ENCODE results near the gene PTPN11. TPM values are rescaled to one million over a fixed set of nuclear protein-coding genes. Genes with fewer than 3 reads are reported as not detected.

The PTPN11 gene
- total and polyA plus RNA-seq, 4 donors = 33.7 to 73.3 (median 36.4) TPM

DNA sequence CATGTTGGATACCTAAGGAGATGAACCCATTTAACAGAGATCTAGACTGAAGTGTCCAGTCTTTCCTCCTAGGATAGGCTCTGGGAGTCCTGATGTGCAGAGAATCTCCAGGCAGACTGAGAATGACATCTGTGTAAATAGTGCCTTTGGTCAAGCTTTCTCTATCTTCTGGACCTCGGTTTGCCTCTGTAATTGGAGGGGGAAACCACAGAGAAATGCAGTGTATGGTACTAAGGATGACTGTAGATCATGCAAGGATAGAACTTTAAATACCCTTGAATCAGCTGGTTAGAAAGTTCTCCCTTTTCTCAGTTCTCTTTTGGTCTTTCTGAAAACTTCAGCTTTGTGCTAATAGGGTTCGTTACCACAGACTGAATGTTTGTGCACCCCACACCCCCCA is 112.2 kb downstream of the PTPN11 start:
- DNase-seq (ENCODE audit: low spot score) = no peak
- H3K36me3 ChIP-seq (ENCODE audit: control insufficient read depth in 4 of 4, insufficient read depth in 3 of 4, low read depth in 1 of 4, low read length in 3 of 4) = no peaks in the 10 kb centered on the region
- TF ChIP-seq, protein P1, sequence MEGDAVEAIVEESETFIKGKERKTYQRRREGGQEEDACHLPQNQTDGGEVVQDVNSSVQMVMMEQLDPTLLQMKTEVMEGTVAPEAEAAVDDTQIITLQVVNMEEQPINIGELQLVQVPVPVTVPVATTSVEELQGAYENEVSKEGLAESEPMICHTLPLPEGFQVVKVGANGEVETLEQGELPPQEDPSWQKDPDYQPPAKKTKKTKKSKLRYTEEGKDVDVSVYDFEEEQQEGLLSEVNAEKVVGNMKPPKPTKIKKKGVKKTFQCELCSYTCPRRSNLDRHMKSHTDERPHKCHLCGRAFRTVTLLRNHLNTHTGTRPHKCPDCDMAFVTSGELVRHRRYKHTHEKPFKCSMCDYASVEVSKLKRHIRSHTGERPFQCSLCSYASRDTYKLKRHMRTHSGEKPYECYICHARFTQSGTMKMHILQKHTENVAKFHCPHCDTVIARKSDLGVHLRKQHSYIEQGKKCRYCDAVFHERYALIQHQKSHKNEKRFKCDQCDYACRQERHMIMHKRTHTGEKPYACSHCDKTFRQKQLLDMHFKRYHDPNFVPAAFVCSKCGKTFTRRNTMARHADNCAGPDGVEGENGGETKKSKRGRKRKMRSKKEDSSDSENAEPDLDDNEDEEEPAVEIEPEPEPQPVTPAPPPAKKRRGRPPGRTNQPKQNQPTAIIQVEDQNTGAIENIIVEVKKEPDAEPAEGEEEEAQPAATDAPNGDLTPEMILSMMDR (IDR thresholded peaks at IDR 0.05; ENCODE audit: low read depth, low read length, missing input control) = no peak
- TF ChIP-seq RXRA (IDR thresholded peaks at IDR 0.05) = no peak
- TF ChIP-seq FOXA1 (IDR thresholded peaks at IDR 0.05) = no peak
- TF ChIP-seq, protein P2, sequence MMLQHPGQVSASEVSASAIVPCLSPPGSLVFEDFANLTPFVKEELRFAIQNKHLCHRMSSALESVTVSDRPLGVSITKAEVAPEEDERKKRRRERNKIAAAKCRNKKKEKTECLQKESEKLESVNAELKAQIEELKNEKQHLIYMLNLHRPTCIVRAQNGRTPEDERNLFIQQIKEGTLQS (IDR thresholded peaks at IDR 0.05) = no peak
- no peak for TF ChIP-seq EGR1 (IDR thresholded peaks at IDR 0.05; ENCODE audit: low read depth in 2 of 2)
- no peak for TF ChIP-seq RAD21 (IDR thresholded peaks at IDR 0.05)
- H3K27ac ChIP-seq (ENCODE audit: low read depth in 1 of 2, low read length in 2 of 2) = no peak overlapping the region
- peaks cover 0 to 2% (median 0%) of the 10 kb centered on the region in 4 donors for H3K27me3 ChIP-seq (ENCODE audit: control insufficient read depth in 4 of 4, insufficient read depth in 4 of 4, low read length in 3 of 4)
- 61% methylated on average over 2 of the region's 2 CpGs for WGBS
- H3K4me3 ChIP-seq (ENCODE audit: low read depth in 1 of 3, low read length in 3 of 3) = no peak overlapping the region
- H3K4me1 ChIP-seq (ENCODE audit: control insufficient read depth in 4 of 4, insufficient read depth in 4 of 4, low read length in 3 of 4) = no peaks in the 10 kb centered on the region
- no peaks in the 10 kb centered on the region for H3K9me3 ChIP-seq (ENCODE audit: control insufficient read depth in 4 of 4, low read length in 3 of 4)
- no peak overlapping the region for H3K9ac ChIP-seq (ENCODE audit: low read depth in 1 of 2, low read length in 2 of 2)

DNA sequence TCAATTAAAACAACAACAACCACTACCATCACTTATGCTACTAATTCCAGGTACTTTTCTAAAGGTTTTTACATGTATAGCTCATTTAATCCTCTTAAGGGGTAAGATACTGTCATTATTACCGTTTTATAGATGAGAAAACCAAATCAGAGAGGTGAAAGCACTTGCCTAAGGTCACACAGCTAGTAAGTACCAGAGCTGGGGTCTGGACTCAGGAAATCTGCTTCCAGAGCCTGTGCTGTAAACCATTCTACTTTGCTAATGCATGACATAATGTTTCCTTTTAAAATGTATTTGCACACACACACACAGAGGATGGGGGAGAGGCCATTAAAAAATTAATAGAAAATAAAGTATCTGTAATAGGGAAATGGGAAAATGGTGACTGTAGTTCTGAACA is 113.4 kb downstream of the PTPN11 start:
- Histone ChIP-seq H3K9ac (ENCODE audit: low read depth in 1 of 2, low read length in 2 of 2) (no peak overlapping the region), H3K4me3 (ENCODE audit: low read depth in 1 of 3, low read length in 3 of 3) (no peak overlapping the region), H3K27me3 (ENCODE audit: control insufficient read depth in 4 of 4, insufficient read depth in 4 of 4, low read length in 3 of 4) (peaks cover 0 to 2% (median 0%) of the 10 kb centered on the region in 4 donors), H3K9me3 (ENCODE audit: control insufficient read depth in 4 of 4, low read length in 3 of 4) (no peaks in the 10 kb centered on the region), H3K27ac (ENCODE audit: low read depth in 1 of 2, low read length in 2 of 2) (no peak overlapping the region), H3K4me1 (ENCODE audit: control insufficient read depth in 4 of 4, insufficient read depth in 4 of 4, low read length in 3 of 4) (no peaks in the 10 kb centered on the region), H3K36me3 (ENCODE audit: control insufficient read depth in 4 of 4, insufficient read depth in 3 of 4, low read depth in 1 of 4, low read length in 3 of 4) (no peaks in the 10 kb centered on the region)
- DNase-seq (ENCODE audit: low spot score) = no peak
- WGBS = 57% methylated on average over 1 of the region's 1 CpG
- TF ChIP-seq RXRA (IDR thresholded peaks at IDR 0.05) = no peak
- no peak for TF ChIP-seq SP1 (IDR thresholded peaks at IDR 0.05)
- TF ChIP-seq RAD21 (IDR thresholded peaks at IDR 0.05) = no peak
- TF ChIP-seq GABPA (IDR thresholded peaks at IDR 0.05 in 1 of 2, conservative IDR thresholded peaks at IDR 0.05 in 1 of 2) = no peak
- no peak for TF ChIP-seq HNF4G (IDR thresholded peaks at IDR 0.05)
- TF ChIP-seq NR2F2 (IDR thresholded peaks at IDR 0.05) = no peak

DNA sequence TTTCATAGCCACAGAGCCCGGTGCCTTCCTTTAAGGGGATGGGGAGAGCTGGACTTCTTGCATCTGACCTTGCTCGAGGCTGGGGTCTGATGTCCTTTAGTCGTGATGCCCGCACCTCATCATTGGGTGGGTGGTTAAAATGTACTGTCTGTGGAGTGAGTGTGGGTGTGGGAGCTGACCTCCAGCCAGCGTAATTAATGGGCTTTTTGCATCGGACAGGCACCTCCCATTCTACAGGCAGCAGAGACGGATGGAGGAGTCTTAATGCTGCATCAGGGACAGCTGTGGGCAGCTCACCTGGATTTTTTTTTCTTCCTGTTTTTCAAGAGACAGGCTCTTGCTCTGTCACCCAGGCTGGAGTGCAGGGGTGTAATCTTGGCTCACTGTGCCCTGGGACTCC is 114.8 kb downstream of the PTPN11 start:
- no peak overlapping the region for H3K27ac ChIP-seq (ENCODE audit: low read depth in 1 of 2, low read length in 2 of 2)
- no peaks in the 10 kb centered on the region for H3K9me3 ChIP-seq (ENCODE audit: control insufficient read depth in 4 of 4, low read length in 3 of 4)
- H3K9ac ChIP-seq (ENCODE audit: low read depth in 1 of 2, low read length in 2 of 2) = no peak overlapping the region
- 76% methylated on average over 7 of the region's 7 CpGs for WGBS
- no peaks in the 10 kb centered on the region for H3K36me3 ChIP-seq (ENCODE audit: control insufficient read depth in 4 of 4, insufficient read depth in 3 of 4, low read depth in 1 of 4, low read length in 3 of 4)
- H3K4me1 ChIP-seq (ENCODE audit: control insufficient read depth in 4 of 4, insufficient read depth in 4 of 4, low read length in 3 of 4) = no peaks in the 10 kb centered on the region
- H3K27me3 ChIP-seq (ENCODE audit: control insufficient read depth in 4 of 4, insufficient read depth in 4 of 4, low read length in 3 of 4) = peaks cover 0 to 2% (median 0%) of the 10 kb centered on the region in 4 donors
- no peak for DNase-seq (ENCODE audit: low spot score)
- no peak overlapping the region for H3K4me3 ChIP-seq (ENCODE audit: low read depth in 1 of 3, low read length in 3 of 3)
- TF ChIP-seq SP1 (IDR thresholded peaks at IDR 0.05) (no peak), YY1 (IDR thresholded peaks at IDR 0.05) (no peak), FOXA2 (IDR thresholded peaks at IDR 0.05) (no peak), TAF1 (conservative IDR thresholded peaks at IDR 0.05) (no peak), HNF4A (conservative IDR thresholded peaks at IDR 0.05) (no peak), RAD21 (IDR thresholded peaks at IDR 0.05) (no peak), FOXA1 (IDR thresholded peaks at IDR 0.05) (no peak), RXRA (IDR thresholded peaks at IDR 0.05) (no peak), NR2F2 (IDR thresholded peaks at IDR 0.05) (no peak), GABPA (IDR thresholded peaks at IDR 0.05 in 1 of 2, conservative IDR thresholded peaks at IDR 0.05 in 1 of 2) (no peak), JUND (IDR thresholded peaks at IDR 0.05) (no peak), HNF4G (IDR thresholded peaks at IDR 0.05) (no peak)
- TF ChIP-seq, protein P2 (IDR thresholded peaks at IDR 0.05) = no peak
- TF ChIP-seq, protein P1 (IDR thresholded peaks at IDR 0.05; ENCODE audit: low read depth, low read length, missing input control) = no peak
- TF ChIP-seq, protein P3, sequence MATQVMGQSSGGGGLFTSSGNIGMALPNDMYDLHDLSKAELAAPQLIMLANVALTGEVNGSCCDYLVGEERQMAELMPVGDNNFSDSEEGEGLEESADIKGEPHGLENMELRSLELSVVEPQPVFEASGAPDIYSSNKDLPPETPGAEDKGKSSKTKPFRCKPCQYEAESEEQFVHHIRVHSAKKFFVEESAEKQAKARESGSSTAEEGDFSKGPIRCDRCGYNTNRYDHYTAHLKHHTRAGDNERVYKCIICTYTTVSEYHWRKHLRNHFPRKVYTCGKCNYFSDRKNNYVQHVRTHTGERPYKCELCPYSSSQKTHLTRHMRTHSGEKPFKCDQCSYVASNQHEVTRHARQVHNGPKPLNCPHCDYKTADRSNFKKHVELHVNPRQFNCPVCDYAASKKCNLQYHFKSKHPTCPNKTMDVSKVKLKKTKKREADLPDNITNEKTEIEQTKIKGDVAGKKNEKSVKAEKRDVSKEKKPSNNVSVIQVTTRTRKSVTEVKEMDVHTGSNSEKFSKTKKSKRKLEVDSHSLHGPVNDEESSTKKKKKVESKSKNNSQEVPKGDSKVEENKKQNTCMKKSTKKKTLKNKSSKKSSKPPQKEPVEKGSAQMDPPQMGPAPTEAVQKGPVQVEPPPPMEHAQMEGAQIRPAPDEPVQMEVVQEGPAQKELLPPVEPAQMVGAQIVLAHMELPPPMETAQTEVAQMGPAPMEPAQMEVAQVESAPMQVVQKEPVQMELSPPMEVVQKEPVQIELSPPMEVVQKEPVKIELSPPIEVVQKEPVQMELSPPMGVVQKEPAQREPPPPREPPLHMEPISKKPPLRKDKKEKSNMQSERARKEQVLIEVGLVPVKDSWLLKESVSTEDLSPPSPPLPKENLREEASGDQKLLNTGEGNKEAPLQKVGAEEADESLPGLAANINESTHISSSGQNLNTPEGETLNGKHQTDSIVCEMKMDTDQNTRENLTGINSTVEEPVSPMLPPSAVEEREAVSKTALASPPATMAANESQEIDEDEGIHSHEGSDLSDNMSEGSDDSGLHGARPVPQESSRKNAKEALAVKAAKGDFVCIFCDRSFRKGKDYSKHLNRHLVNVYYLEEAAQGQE (IDR thresholded peaks at IDR 0.05) = no peak
- TF ChIP-seq, protein P4, sequence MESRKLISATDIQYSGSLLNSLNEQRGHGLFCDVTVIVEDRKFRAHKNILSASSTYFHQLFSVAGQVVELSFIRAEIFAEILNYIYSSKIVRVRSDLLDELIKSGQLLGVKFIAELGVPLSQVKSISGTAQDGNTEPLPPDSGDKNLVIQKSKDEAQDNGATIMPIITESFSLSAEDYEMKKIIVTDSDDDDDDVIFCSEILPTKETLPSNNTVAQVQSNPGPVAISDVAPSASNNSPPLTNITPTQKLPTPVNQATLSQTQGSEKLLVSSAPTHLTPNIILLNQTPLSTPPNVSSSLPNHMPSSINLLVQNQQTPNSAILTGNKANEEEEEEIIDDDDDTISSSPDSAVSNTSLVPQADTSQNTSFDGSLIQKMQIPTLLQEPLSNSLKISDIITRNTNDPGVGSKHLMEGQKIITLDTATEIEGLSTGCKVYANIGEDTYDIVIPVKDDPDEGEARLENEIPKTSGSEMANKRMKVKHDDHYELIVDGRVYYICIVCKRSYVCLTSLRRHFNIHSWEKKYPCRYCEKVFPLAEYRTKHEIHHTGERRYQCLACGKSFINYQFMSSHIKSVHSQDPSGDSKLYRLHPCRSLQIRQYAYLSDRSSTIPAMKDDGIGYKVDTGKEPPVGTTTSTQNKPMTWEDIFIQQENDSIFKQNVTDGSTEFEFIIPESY (IDR thresholded peaks at IDR 0.05) = no peak

All from liver (tissue), 9 donors.